Fibroblast of pulmonary artery (primary cell): ENCODE results near the gene TLCD2.
A peak's percentile ranks its signal among the peaks of the same experiment; 100 is the strongest.

Experiments used
- DNase-seq: peaks from one replicate; pipeline ENCODE4 v3.0.0-alpha.2; 2010; ENCODE audit warnings: low read depth
- H3K4me3 ChIP-seq: replicated peaks from 2 replicates; pipeline ENCODE4 v1.5.1; 2011; ENCODE audit warnings: low read depth, mild to moderate bottlenecking, control low read depth, low read length, moderate library complexity
- TF ChIP-seq, protein P1 (sequence below): IDR thresholded peaks from 2 replicates; pipeline ENCODE4 v1.5.1; 2011; ENCODE audit warnings: mild to moderate bottlenecking, control low read depth, low read length, inconsistent platforms; ENCODE audit errors: missing control alignments

The TLCD2 gene, protein sequence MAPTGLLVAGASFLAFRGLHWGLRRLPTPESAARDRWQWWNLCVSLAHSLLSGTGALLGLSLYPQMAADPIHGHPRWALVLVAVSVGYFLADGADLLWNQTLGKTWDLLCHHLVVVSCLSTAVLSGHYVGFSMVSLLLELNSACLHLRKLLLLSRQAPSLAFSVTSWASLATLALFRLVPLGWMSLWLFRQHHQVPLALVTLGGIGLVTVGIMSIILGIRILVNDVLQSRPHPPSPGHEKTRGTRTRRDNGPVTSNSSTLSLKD

DNA sequence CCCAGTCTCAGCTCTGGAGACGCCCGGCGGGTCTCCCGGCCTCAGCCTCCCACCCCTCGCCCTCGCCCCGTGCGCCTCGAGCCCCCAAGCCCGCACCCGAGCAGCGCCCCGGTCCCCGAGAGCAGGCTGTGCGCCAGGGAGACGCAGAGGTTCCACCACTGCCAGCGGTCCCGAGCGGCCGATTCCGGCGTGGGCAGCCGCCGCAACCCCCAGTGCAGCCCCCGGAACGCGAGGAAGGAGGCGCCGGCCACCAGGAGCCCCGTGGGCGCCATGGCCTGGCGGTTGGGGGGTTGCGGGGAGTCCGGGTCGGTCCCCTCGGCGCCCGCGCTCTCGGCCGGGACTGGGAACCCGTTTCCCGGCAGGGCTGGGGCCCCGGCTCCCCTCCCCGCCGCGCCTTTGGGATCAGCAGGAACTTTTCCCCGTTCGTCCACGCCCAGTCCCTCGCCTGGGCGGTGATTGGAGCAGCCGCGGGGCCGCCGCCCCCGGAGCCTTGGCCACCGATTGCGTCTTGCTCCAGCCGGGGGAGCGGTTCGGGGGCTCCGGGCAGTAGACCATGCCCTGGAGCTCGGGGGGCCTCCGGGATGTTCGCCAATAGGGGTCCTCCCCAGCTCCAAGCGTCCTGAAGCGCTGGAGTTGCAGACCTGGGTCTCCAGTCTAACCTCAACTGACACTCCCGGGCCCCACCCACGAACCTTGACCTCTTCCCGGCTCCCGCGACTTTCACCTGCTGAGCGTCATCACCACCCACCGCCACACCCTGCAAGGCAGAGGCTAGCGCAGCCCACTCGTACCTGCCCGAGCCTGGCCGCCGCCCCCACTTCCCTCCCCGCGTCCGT lies at the start of gene TLCD2:
TSS of gene TLCD2 (minus strand) at position 407 of the 836 bp plus-strand sequence. CDS start at position 272, 135 bp downstream.
- H3K4me3 ChIP-seq = peak within 1 kb of the TSS; percentile 57
- TF ChIP-seq, protein P1, sequence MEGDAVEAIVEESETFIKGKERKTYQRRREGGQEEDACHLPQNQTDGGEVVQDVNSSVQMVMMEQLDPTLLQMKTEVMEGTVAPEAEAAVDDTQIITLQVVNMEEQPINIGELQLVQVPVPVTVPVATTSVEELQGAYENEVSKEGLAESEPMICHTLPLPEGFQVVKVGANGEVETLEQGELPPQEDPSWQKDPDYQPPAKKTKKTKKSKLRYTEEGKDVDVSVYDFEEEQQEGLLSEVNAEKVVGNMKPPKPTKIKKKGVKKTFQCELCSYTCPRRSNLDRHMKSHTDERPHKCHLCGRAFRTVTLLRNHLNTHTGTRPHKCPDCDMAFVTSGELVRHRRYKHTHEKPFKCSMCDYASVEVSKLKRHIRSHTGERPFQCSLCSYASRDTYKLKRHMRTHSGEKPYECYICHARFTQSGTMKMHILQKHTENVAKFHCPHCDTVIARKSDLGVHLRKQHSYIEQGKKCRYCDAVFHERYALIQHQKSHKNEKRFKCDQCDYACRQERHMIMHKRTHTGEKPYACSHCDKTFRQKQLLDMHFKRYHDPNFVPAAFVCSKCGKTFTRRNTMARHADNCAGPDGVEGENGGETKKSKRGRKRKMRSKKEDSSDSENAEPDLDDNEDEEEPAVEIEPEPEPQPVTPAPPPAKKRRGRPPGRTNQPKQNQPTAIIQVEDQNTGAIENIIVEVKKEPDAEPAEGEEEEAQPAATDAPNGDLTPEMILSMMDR = no peak
- DNase-seq = peak; percentile 65

DNA sequence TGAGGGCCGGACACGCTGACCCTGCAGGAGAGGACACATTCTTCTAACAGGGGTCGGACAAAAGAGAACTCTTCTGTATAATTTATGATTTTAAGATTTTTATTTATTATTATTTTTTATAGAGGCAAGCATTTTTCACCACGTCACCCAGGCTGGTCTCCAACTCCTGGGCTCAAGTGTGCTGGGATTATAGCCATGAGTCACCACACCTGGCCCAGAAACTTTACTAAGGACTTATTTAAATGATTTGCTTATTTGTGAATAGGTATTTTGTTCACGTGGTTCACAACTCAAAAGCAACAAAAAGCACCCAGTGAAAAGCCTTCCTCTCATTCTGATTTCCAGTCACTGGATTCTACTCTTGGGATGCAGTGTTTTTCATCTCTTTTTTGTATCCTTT lies 49.4 kb upstream of the TLCD2 start:
- no peak overlapping the region for H3K4me3 ChIP-seq
- DNase-seq = no peak
- TF ChIP-seq, protein P1 = no peak

DNA sequence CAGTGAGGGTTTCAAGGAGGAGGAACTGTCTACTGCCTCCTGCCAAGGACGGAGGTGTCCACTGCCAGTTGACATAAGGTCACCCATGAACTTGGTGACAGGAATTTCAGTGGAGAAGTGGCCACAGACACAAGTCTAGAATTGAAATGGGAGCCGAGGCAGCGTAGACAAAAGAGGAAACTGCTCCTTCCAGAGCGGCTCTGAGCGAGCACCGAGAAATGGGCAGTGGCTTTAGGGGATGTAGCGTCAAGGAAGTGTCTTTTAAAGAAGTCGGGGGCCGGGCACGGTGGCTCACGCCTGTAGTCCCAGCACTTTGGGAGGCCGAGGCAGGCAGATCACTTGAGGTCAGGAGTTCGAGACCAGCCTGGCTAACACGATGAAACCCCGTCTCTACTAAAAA lies 48.6 kb upstream of the TLCD2 start:
- DNase-seq = no peak
- TF ChIP-seq, protein P1 = no peak
- no peak overlapping the region for H3K4me3 ChIP-seq

DNA sequence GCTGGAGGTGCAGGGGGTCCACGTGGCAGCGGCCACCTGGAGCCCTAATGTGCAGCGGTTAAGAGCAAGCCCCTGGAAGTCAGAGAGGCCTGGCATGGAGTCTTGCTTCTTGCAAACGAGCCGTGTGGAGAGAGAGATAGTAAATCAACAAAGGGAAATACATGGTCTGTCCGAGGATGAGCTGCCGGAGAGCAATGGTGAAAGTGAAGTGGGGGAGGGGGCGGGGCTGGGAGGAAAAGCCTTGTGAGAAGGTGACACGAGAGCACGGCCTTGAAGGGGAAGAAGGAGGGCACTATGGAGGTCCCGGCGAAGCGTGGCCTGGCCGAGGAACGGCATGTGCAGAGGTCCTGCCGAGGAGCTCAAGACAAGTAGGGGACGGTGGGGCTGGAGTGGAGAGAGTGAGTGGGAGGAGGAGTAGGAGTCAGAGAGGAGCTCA lies 45.7 kb upstream of the TLCD2 start:
- no peak overlapping the region for H3K4me3 ChIP-seq

DNA sequence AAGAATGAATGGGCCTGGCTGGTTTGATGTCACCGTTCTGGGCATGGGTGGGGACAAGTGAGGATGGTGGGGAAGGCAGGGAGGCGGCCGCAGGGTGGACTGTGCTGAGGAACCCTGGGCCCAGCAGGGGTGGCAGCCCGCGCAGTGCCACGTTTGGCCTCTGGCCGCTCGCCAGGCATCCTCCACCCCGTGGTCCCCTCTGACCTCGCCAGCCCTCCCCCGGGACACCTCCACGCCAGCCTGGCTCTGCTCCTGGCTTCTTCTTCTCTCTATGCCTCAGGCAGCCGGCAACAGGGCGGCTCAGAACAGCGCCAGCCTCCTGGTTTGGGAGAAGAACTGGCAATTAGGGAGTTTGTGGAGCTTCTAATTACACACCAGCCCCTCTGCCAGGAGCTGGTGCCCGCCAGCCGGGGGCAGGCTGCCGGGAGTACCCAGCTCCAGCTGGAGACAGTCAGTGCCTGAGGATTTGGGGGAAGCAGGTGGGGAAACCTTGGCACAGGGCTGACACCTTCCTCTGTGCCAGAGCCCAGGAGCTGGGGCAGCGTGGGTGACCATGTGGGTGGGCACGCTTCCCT lies 45.2 kb upstream of the TLCD2 start:
- no peak for DNase-seq
- TF ChIP-seq, protein P1 = no peak
- no peak overlapping the region for H3K4me3 ChIP-seq

More for the DNA sequence above, 45.7 kb upstream of the TLCD2 start:
- TF ChIP-seq, protein P1 = no peak
- no peak for DNase-seq

DNA sequence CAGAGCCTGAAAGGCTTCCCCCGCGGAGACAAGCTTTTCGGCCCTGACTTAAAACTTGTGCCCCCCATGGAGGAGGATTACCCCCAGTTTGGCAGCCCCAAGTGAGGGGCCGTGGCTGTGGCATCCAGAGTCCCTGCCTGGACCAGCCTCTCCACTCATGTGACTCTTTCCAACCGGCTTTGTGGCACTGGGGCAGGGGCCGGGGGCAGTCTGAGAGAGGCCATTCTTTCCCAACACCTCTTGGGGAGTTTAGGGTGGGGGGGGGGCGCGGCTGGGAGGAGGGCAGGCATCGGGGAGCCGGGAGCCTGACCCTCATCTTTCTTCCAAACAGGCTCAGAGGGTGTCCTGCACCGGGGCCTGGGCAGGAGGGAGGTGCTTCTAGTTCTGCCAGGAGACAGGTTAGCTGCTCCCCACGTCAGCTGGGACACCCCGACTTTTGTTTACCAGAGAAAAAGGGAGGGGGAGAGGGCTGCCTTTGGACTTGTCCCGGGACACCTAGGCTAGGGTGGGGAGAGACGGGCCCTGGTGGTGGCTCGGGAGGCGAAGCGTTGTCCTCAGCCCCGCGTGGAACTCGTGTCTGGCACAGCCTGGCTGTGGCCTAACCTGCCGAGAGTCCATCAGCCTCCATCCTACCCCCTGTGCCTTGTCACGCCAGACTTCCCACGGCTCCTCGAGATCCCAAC lies 44.4 kb upstream of the TLCD2 start:
- TF ChIP-seq, protein P1 = no peak
- H3K4me3 ChIP-seq = no peak overlapping the region
- DNase-seq = no peak
